ENCODE results near the gene RELN. TPM values are rescaled to one million over a fixed set of nuclear protein-coding genes. Genes with fewer than 3 reads are reported as not detected.

RELN gene
- total and polyA plus RNA-seq, 2 donors from 2014 or later, result 0.95 to 5.4 TPM

DNA sequence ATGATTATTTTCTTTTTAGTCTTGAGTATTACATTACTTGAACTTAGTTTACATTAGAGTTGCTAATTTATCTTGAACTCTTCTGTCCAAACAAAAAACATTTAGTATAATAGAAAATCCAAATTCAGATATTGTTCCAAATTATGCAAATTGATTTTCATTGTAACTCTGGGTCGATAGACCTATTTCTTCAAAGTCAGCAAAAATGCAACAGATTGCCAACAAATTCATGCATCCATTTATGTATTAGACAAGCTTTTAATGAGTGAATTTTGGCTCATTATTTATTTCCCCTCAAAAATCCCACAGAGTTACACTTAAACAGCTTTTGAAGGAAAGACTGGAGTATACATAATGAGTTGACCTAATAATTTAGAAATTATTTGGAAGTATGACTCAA lies 240.8 kb downstream of the RELN start:
- DNase-seq (no peak), FAIRE-seq (no peak)
- no peaks in the 10 kb centered on the region for H3K9me3 ChIP-seq (ENCODE audit: control insufficient read depth in 2 of 3, insufficient read depth in 1 of 3, low read length in 3 of 3)
- H3K27me3 ChIP-seq (ENCODE audit: control insufficient read depth, insufficient read depth, low read length), result no peaks in the 10 kb centered on the region
- no peak overlapping the region for H3K9ac ChIP-seq (ENCODE audit: low read length in 3 of 3)
- H3K36me3 ChIP-seq (ENCODE audit: control insufficient read depth in 2 of 3, insufficient read depth in 3 of 3, low read length in 3 of 3), result no peaks in the 10 kb centered on the region
- no peak overlapping the region for H3K4me3 ChIP-seq (ENCODE audit: low read length in 3 of 3)
- TF ChIP-seq, protein P1, sequence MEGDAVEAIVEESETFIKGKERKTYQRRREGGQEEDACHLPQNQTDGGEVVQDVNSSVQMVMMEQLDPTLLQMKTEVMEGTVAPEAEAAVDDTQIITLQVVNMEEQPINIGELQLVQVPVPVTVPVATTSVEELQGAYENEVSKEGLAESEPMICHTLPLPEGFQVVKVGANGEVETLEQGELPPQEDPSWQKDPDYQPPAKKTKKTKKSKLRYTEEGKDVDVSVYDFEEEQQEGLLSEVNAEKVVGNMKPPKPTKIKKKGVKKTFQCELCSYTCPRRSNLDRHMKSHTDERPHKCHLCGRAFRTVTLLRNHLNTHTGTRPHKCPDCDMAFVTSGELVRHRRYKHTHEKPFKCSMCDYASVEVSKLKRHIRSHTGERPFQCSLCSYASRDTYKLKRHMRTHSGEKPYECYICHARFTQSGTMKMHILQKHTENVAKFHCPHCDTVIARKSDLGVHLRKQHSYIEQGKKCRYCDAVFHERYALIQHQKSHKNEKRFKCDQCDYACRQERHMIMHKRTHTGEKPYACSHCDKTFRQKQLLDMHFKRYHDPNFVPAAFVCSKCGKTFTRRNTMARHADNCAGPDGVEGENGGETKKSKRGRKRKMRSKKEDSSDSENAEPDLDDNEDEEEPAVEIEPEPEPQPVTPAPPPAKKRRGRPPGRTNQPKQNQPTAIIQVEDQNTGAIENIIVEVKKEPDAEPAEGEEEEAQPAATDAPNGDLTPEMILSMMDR (IDR thresholded peaks at IDR 0.05; ENCODE audit: borderline replicate concordance, extremely low read depth, insufficient read depth), result no peak
- intact Hi-C loops (cut with DNase I), result no loop called here
- no peak overlapping the region for H3K27ac ChIP-seq (ENCODE audit: low read depth in 2 of 2, low read length in 2 of 2)
- H3K4me1 ChIP-seq (ENCODE audit: control insufficient read depth in 2 of 3, insufficient read depth in 2 of 3, low read depth in 1 of 3, low read length in 3 of 3), result no peaks in the 10 kb centered on the region

DNA sequence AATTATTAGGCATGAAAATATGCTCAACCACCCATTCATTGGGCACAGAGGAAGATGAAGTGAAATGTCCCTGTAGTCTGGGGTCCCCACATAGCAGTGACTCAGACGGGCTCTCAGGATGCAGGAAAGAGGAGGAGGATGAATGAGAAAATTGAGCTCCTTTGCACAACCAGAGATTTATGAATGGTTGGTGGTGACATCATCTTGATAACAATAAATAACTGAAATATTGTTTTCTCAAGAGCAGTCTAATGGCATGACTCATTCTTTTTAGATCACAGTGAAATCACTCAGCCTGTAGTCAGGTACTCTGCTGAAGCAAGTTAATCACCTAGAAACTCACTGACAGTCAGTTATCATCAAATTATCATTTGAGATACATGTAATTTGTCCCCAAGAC lies 254.1 kb downstream of the RELN start:
- FAIRE-seq (no peak), DNase-seq (no peak)
- no peaks in the 10 kb centered on the region for H3K9me3 ChIP-seq (ENCODE audit: control insufficient read depth in 2 of 3, insufficient read depth in 1 of 3, low read length in 3 of 3)
- no peak overlapping the region for H3K27ac ChIP-seq (ENCODE audit: low read depth in 2 of 2, low read length in 2 of 2)
- TF ChIP-seq, protein P1 (IDR thresholded peaks at IDR 0.05; ENCODE audit: borderline replicate concordance, extremely low read depth, insufficient read depth), result no peak
- no peak overlapping the region for H3K4me3 ChIP-seq (ENCODE audit: low read length in 3 of 3)
- no peaks in the 10 kb centered on the region for H3K4me1 ChIP-seq (ENCODE audit: control insufficient read depth in 2 of 3, insufficient read depth in 2 of 3, low read depth in 1 of 3, low read length in 3 of 3)
- no peaks in the 10 kb centered on the region for H3K36me3 ChIP-seq (ENCODE audit: control insufficient read depth in 2 of 3, insufficient read depth in 3 of 3, low read length in 3 of 3)
- H3K27me3 ChIP-seq (ENCODE audit: control insufficient read depth, insufficient read depth, low read length), result no peaks in the 10 kb centered on the region
- intact Hi-C loops (cut with DNase I), result no loop called here
- H3K9ac ChIP-seq (ENCODE audit: low read length in 3 of 3), result no peak overlapping the region

DNA sequence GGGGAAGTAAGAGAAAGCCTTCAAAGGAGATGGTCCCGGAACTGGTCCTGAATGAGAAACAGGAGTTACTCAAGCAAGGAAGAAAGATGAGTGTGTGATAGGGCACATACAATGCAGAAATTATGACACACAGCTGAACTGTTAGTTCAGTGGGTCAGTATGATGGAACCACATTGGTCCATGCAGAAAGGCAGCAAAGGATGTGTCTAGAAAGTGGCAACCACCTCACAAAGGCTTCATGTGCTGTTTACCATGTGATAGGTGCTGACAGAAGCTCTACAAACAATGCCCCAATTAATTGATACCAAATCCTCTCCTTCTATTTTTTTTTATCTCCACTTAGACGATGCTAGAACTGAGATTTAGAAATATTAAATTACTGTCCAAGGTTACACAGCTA lies 258.3 kb downstream of the RELN start:
- H3K9ac ChIP-seq (ENCODE audit: low read length in 3 of 3), result no peak overlapping the region
- TF ChIP-seq, protein P1 (IDR thresholded peaks at IDR 0.05; ENCODE audit: borderline replicate concordance, extremely low read depth, insufficient read depth), result no peak
- H3K27me3 ChIP-seq (ENCODE audit: control insufficient read depth, insufficient read depth, low read length), result no peaks in the 10 kb centered on the region
- H3K4me1 ChIP-seq (ENCODE audit: control insufficient read depth in 2 of 3, insufficient read depth in 2 of 3, low read depth in 1 of 3, low read length in 3 of 3), result no peaks in the 10 kb centered on the region
- H3K9me3 ChIP-seq (ENCODE audit: control insufficient read depth in 2 of 3, insufficient read depth in 1 of 3, low read length in 3 of 3), result no peaks in the 10 kb centered on the region
- H3K27ac ChIP-seq (ENCODE audit: low read depth in 2 of 2, low read length in 2 of 2), result no peak overlapping the region
- FAIRE-seq (no peak), DNase-seq (no peak)
- H3K4me3 ChIP-seq (ENCODE audit: low read length in 3 of 3), result no peak overlapping the region
- intact Hi-C loops (cut with DNase I), result no loop called here
- no peaks in the 10 kb centered on the region for H3K36me3 ChIP-seq (ENCODE audit: control insufficient read depth in 2 of 3, insufficient read depth in 3 of 3, low read length in 3 of 3)

DNA sequence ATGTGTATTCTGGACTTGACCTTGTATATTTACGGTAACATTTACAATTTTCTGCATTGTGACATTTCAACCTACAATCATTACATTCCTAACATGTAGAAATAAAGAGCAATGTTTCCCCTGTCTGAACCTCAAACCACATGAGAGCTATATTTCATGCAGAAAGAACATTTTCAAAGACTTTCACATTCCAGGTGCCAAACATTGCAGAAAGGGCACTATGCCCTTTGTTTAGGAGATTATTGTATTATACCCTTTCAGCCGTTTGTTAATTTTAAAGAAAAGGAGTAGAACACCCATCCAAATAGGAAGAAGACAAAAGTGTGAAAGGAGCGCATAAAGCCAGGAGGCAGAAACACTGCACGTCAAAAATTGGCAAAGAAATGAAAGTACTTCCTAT lies 260.4 kb downstream of the RELN start:
- Histone ChIP-seq H3K9me3 (ENCODE audit: control insufficient read depth in 2 of 3, insufficient read depth in 1 of 3, low read length in 3 of 3) (no peaks in the 10 kb centered on the region), H3K27ac (ENCODE audit: low read depth in 2 of 2, low read length in 2 of 2) (no peak overlapping the region), H3K4me1 (ENCODE audit: control insufficient read depth in 2 of 3, insufficient read depth in 2 of 3, low read depth in 1 of 3, low read length in 3 of 3) (no peaks in the 10 kb centered on the region), H3K27me3 (ENCODE audit: control insufficient read depth, insufficient read depth, low read length) (no peaks in the 10 kb centered on the region), H3K4me3 (ENCODE audit: low read length in 3 of 3) (no peak overlapping the region), H3K9ac (ENCODE audit: low read length in 3 of 3) (no peak overlapping the region), H3K36me3 (ENCODE audit: control insufficient read depth in 2 of 3, insufficient read depth in 3 of 3, low read length in 3 of 3) (no peaks in the 10 kb centered on the region)
- TF ChIP-seq, protein P1 (IDR thresholded peaks at IDR 0.05; ENCODE audit: borderline replicate concordance, extremely low read depth, insufficient read depth), result no peak
- DNase-seq (no peak), FAIRE-seq (no peak)
- intact Hi-C loops (cut with DNase I), result no loop called here
